ENCODE data around the gene PRICKLE2. TPM values are rescaled to one million over a fixed set of nuclear protein-coding genes. Genes with fewer than 3 reads are reported as not detected.

Gene PRICKLE2
- total RNA-seq, 1 donor from 2014 or later: 12.4 TPM

DNA sequence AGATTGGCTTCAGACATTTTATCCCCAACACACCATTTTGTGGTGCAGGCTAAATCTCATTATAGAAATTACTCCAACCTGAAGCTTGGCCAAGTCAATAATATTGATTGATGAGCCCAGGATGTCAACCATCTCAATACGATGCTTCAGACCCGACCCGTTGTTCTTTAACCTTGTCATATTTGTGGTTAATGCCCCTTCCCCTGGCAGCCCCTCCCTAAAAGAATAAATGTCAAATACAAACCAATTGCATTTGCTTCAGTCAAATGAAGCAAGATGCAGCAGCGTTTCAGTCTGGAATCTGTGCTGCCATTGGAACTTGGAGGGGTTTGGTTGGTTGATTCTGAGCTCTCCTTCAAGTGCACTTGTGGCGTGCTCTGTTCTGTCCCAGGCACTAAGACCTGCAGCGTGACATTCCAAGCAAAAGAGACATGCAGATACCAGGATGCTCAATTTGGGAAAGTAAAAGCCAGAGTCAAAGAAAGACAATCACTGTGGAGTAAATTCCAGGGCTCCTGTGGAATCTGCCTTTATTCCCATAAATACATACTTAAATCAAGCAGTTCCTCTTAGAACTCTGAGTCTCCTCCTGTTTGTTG is 178.2 kb downstream of the PRICKLE2 start:
- no peak for DNase-seq (ENCODE audit: low spot score)
- intact Hi-C loops (cut with DNase I): no loop called here

DNA sequence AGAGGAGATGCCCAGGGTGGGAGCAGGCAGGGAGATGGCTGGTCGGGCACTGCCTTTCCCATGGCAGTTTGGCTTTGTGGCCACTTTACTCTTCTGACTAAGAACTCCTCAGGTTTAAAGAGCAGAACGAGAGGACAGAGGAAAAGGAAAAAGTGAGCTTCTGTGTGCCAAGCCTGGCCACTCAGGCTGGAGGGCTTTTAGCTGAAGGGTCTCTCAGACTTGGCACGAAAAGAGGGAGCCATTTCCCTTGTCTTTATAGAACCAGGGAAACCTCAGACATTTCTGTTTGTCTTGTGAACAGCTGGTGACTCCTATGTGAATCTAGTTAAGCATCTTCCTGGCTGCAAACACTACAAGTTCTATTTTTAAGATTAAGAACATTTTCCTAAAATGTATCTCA is 178.7 kb downstream of the PRICKLE2 start:
- DNase-seq (ENCODE audit: low spot score): no peak
- intact Hi-C loops (cut with DNase I): no loop called here

DNA sequence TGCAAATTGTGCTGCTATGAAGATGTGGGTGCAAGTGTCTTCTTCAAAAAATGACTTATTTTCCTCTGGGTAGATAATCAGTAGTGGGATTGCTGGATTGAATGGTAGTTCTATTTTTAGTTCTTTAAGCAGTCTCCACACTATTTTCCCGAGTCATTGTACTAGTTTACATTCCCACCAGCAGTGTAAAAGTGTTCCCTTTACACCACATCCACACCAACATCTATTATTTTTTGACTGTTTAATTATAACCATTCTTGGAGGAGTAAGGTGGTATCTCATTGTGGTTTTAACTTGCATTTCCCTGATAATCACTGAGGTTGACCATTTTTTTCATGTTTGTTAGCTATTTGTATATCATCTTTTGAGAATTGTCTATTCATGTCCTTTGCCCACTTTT is 182.3 kb downstream of the PRICKLE2 start:
- DNase-seq (ENCODE audit: low spot score): no peak
- intact Hi-C loops (cut with DNase I): no loop called here

Other genes with a start within 250 kb of the PRICKLE2 start
- gene PSMD6, start 202.0 kb downstream of the PRICKLE2 start, total RNA-seq: 85.7 TPM

Measured in cardiac septum (tissue), 1 donor.